ENCODE measurements around the gene CISH.
A peak's percentile ranks its signal among the peaks of the same experiment; 100 is the strongest.

Gene CISH

GRCh38 chr3:50635066-50635465, 23.5 kb upstream of the CISH start:
- DNase-seq = no peak

GRCh38 chr3:50633230-50633790, 21.7 kb upstream of the CISH start:
- no peak for DNase-seq

- DNase-seq = no peak
Observed at GRCh38 chr3:50632450-50632849, 20.9 kb upstream of the CISH start.

GRCh38 chr3:50630877-50631276, 19.3 kb upstream of the CISH start:
- no peak for DNase-seq

- DNase-seq = no peak
Observed at GRCh38 chr3:50630394-50630793, 18.8 kb upstream of the CISH start.

- no peak for DNase-seq
Observed at GRCh38 chr3:50628601-50629000, 17.0 kb upstream of the CISH start.

- no peak for DNase-seq
Observed at GRCh38 chr3:50627407-50628051, 16.0 kb upstream of the CISH start.

- no peak for DNase-seq
Observed at GRCh38 chr3:50626401-50626800, 14.8 kb upstream of the CISH start.

GRCh38 chr3:50625231-50626182, 13.9 kb upstream of the CISH start:
- no peak for DNase-seq

GRCh38 chr3:50624634-50625033, 13.1 kb upstream of the CISH start:
- no peak for DNase-seq

- no peak for DNase-seq
Observed at GRCh38 chr3:50623840-50624474, 12.4 kb upstream of the CISH start.

- DNase-seq = no peak
Observed at GRCh38 chr3:50622881-50623280, 11.3 kb upstream of the CISH start.

GRCh38 chr3:50620820-50621219, 9.2 kb upstream of the CISH start:
- no peak for DNase-seq

- no peak for DNase-seq
Observed at GRCh38 chr3:50620420-50620819, 8.8 kb upstream of the CISH start.

GRCh38 chr3:50617911-50618481, 6.4 kb upstream of the CISH start:
- no peak for DNase-seq

GRCh38 chr3:50617096-50617791, 5.7 kb upstream of the CISH start, which contains the start of gene MAPKAPK3:
TSS of gene MAPKAPK3 (plus strand) at chr3:50617151. CDS start at chr3:50617566, 415 bp downstream.
- DNase-seq = no peak

- DNase-seq = peak; percentile 94
Observed at GRCh38 chr3:50616770-50617095, 5.2 kb upstream of the CISH start.

GRCh38 chr3:50616003-50616769, 4.6 kb upstream of the CISH start:
- peak; percentile 80 for DNase-seq

GRCh38 chr3:50615190-50615589, 3.6 kb upstream of the CISH start:
- DNase-seq = no peak

- no peak for DNase-seq
Observed at GRCh38 chr3:50612970-50613846, 1.6 kb upstream of the CISH start.
